Measurements from ENCODE around the gene TAOK1. TPM values are rescaled to one million over a fixed set of nuclear protein-coding genes. Genes with fewer than 3 reads are reported as not detected.
A peak's percentile ranks its signal among the peaks of the same experiment; 100 is the strongest.
"Not testable (repeated sequence)": the region's sequence is repeated elsewhere in the genome, so short reads cannot be mapped to it uniquely, and the experiment has no call there.

TAOK1 gene
- 46.7 and 101 TPM in 2 replicates for total RNA-seq

DNA sequence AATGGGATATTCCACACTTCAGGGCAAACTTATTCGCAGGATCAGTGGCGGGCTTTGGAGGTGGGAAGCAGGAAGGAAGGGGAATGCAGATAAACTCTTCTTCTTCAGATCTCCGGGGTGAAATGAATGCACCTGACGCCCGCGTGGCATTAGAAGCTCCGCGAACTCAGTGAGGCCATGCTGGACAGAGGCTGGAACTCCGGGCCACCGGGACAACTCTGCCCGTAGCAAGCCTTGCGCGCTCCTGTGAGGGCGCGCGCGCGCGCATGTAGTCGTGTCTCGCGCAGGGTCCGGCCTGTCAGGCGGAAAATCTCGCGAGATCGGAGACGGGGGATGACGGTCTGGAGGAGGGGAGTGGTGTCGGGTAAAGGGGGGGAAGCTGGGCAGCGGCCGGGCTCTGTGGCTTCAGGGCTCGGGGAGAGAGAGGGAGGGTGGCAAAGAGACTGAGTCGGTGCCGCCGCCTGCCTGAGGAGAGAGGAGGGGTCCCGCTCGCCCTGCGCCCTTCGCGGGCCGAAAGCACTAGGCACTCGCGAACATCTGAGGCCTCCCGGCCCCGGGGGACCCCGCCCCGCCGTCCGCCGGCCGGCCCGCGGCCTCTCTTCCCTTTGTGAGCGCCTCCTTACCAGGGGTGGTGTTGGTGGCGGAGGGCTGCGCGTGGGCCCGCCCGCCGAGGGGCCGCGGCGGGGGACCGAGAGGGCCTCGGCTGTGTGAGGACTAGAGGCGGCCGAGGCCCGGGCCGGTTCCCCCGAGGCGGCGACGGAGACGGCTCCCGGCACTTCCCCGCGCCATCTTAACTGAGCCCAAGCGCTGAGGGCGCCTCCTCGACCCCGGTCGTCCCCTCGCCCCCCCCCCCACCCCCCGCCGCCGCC lies at the start of gene TAOK1:
Gene TAOK1, plus strand, starts transcription at position 382 of the 869 bp plus-strand sequence. CDS start 61,186 bp downstream, outside the sequence.
- DNase-seq (ENCODE audit: low read depth): peak; percentile 90

- peak; percentile 26 for DNase-seq (ENCODE audit: low read depth)
These were observed 48.4 kb upstream of the TAOK1 start for GRCh38 chr17:29341726-29342125.

- no peak for DNase-seq (ENCODE audit: low read depth)
These were observed 47.9 kb upstream of the TAOK1 start for GRCh38 chr17:29342158-29342765.

- peak; percentile 39 for DNase-seq (ENCODE audit: low read depth)
These were observed 45.8 kb upstream of the TAOK1 start for GRCh38 chr17:29344201-29344856.

- no peak for DNase-seq (ENCODE audit: low read depth)
These were observed 45.1 kb upstream of the TAOK1 start for GRCh38 chr17:29345066-29345465.

GRCh38 chr17:29345470-29345869 lies 44.7 kb upstream of the TAOK1 start:
- not testable (repeated sequence) for DNase-seq (ENCODE audit: low read depth)

GRCh38 chr17:29346462-29346861 lies 43.7 kb upstream of the TAOK1 start:
- DNase-seq (ENCODE audit: low read depth): no peak

DNA sequence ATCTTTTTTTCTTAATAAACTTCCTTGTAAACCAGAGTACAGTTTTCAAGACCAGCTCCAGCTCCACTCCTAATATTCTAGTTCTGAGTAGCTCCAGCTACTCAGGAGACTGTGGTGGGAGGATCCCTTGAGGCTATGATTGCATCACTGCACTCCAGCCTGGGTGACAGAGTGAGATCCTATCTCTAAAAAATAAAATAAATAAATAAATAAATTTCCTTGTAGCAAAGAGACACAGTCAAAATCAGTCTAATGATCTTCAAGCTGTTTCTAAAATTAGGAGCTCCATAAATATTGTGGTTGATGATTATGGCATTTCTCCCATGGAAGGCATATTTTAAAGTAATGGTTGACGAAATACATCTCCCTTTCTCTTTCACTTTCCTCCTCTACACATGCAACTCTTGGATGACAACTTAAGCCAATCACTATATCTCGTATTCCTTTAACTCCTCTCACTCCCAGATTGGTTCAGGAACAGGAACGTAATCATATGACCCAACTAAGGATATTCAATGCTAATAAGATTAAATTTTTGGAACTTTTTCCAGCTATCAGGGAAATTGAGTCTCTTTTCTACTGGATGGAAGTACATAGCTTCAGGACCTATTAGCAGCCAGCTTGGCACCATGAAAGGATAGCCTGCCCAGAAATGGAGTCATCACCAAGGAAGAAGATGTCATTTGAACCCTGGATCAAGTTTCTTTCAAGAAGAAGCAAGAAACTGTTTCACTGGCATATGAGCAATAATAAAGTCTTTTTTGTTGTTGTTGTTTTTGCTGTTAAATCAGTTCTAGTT lies 42.1 kb upstream of the TAOK1 start:
- DNase-seq (ENCODE audit: low read depth): peak; percentile 42

DNA sequence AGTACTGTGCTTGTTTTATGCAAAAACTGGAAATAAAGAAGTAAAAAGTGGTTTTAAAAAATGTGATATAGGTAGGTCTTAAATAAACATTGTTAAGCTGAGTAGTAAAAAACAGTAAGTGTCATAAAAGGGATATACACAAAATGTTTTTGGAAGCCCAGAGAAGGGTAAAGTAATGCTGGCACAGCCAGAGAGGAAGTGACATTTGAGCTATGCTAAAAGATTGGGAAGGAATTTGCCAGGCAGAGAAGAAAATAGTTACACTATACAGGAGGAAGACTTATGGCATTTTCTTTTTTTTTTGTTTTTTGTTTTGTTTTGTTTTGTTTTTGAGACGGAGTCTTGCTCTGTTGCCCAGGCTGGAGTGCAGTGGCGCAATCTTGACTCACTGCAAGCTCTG lies 40.8 kb upstream of the TAOK1 start:
- no peak for DNase-seq (ENCODE audit: low read depth)

GRCh38 chr17:29352146-29352545 lies 38.0 kb upstream of the TAOK1 start:
- no peak for DNase-seq (ENCODE audit: low read depth)

- DNase-seq (ENCODE audit: low read depth): no peak
These were observed 32.9 kb upstream of the TAOK1 start for GRCh38 chr17:29357232-29357631.

GRCh38 chr17:29357821-29358232 lies 32.3 kb upstream of the TAOK1 start:
- DNase-seq (ENCODE audit: low read depth): peak; percentile 22

GRCh38 chr17:29358416-29358815 lies 31.7 kb upstream of the TAOK1 start:
- peak; percentile 50 for DNase-seq (ENCODE audit: low read depth)

- no peak for DNase-seq (ENCODE audit: low read depth)
These were observed 30.4 kb upstream of the TAOK1 start for GRCh38 chr17:29359777-29360176.

DNA sequence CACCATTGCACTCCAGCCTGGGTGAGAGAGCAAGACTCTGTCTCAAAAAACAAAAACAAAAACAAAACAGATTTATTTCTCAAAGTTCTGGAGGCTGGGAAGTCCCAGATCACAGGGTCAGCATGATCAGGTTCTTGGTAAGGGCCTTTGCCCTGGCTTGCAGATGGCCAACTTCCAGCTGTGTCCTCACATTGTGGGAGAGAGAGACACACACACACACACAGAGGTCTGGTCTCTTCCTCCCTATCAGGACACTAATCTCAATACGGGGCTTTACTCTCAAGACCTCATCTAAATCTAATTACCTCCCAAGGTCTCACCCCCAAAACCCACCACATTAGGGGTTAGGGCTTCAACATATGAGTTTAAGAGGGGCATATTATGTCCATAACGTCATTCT lies 26.4 kb upstream of the TAOK1 start:
- no peak for DNase-seq (ENCODE audit: low read depth)

DNA sequence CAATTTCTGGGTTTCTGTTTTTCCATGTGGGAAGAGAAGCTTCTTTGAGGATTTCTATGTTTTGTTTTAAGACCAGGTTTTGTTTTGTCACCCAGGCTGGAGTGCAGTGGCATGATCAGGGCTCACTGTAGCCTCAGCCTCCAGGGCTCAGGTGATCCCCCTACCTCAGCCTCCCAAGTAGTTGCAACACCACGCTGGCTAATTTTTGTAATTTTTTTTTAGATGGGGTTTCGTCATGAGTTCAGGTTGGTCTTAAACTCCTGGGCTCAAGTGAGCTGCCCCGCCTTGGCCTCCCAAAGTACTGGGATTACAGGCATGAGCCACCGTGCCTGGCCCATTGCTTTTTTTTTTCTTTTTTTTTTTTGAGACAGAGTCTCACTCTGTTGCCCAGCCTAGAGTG lies 25.5 kb upstream of the TAOK1 start:
- DNase-seq (ENCODE audit: low read depth): no peak

GRCh38 chr17:29368161-29368560 lies 22.0 kb upstream of the TAOK1 start:
- no peak for DNase-seq (ENCODE audit: low read depth)

- DNase-seq (ENCODE audit: low read depth): no peak
These were observed 21.2 kb upstream of the TAOK1 start for GRCh38 chr17:29368926-29369325.

GRCh38 chr17:29369831-29370735 lies 20.1 kb upstream of the TAOK1 start:
- peak; percentile 87 for DNase-seq (ENCODE audit: low read depth)

DNA sequence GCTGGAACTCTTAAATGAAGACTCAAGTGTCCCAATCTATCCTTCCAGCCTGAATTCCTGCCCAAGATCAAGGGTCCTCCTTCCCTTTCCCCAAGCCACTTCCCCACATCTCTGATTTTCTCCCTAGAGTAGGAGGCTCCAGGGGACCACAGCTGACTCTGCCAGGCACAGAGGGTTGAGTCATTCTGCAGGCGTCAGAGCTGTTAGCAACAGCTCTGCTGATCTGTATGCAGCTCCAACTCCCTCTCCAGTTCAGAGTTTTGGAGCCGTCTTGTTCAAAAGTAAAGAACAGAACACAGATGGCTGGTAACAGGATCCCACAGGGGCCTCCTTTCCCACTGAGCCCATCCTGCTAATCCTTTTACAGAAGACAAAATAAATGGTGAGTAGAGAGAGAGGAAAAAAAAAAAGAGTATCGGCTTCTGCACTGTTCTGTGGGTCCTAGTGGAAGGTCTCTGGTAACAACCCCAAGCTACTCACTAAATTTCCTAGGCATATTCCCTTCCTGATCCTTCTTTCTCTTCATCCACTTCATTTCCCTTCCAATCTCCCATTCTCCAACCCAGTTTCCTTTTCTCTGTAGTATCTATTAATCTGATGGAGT lies 13.4 kb upstream of the TAOK1 start:
- peak; percentile 65 for DNase-seq (ENCODE audit: low read depth)

Data from renal cortical epithelial cell (primary cell).